Panc1 (cell line): ENCODE results near the gene MEGF8. TPM values are rescaled to one million over a fixed set of nuclear protein-coding genes. Genes with fewer than 3 reads are reported as not detected.

Experiments
- ATAC-seq: fragments of 200-7000 bp; cut with Tn5 transposase; 2 replicates; pipeline ENCODE4 v1.9.1; 2020; ENCODE audit warnings: mild to moderate bottlenecking, moderate library complexity
- BruUV-seq: library from RNA; stranded (reverse); fragments of 400-500 nt; replicated peaks from 2 replicates; lab custom pipeline; 2021; lab: Mats Ljungman, UMichigan
- CTCF ChIA-PET: fragments of 300-600 bp; sonication (Branson Sonifier 250); formaldehyde crosslinking; loops from one replicate; lab custom pipeline; 2022; ENCODE audit warnings: antibody characterized with exemption; lab: Charles Lee
- POLR2A ChIA-PET: fragments of 300-600 bp; sonication (Branson Sonifier 250); formaldehyde crosslinking; loops from one replicate; lab custom pipeline; 2022; ENCODE audit warnings: antibody characterized with exemption; lab: Charles Lee
- DNase-seq: peaks from one replicate; pipeline ENCODE4 v3.0.0-alpha.2; 2010; ENCODE audit warnings: low read depth, low spot score
- H3K27ac ChIP-seq: 2 replicates; pipeline ENCODE4 v1.5.1; 2011; ENCODE audit warnings: mild to moderate bottlenecking, low read length, inconsistent platforms
- H3K27me3 ChIP-seq: fragments of 200-500 bp; sonication (Bioruptor generic); 2 replicates; pipeline ENCODE4 v1.6.0; 2014; ENCODE audit warnings: low read length, inconsistent platforms; ENCODE audit not compliant: control insufficient read depth, insufficient read depth
- H3K36me3 ChIP-seq: fragments of 200-500 bp; sonication (Bioruptor generic); 2 replicates; pipeline ENCODE4 v1.5.1; 2014; ENCODE audit warnings: inconsistent platforms, mild to moderate bottlenecking, low read length, moderate library complexity; ENCODE audit not compliant: control insufficient read depth, insufficient read depth
- H3K4me1 ChIP-seq: 2 replicates; pipeline ENCODE4 v1.5.1; 2011; ENCODE audit warnings: inconsistent platforms, mild to moderate bottlenecking, low read length, moderate library complexity; ENCODE audit not compliant: control insufficient read depth, insufficient read depth
- H3K4me3 ChIP-seq, 2 experiments: 2 replicates each; pipeline ENCODE4 v1.5.1; 2011 to 2012; ENCODE audit warnings: low read depth in 2 of 2, low read length in 2 of 2, mild to moderate bottlenecking in 2 of 2, inconsistent platforms in 1 of 2, moderate library complexity in 1 of 2
- H3K9me3 ChIP-seq: fragments of 200-500 bp; sonication (Bioruptor generic); 2 replicates; pipeline ENCODE4 v1.5.1; 2014; ENCODE audit warnings: low read depth, mild to moderate bottlenecking, inconsistent platforms, low read length, moderate library complexity; ENCODE audit not compliant: control insufficient read depth, insufficient read depth
- POLR2AphosphoS5 ChIP-seq: IDR thresholded peaks from 2 replicates; pipeline ENCODE4 v1.6.1; 2012; ENCODE audit warnings: mild to moderate bottlenecking, low read depth, low read length, moderate library complexity
- SIN3A ChIP-seq: IDR thresholded peaks from 2 replicates; pipeline ENCODE4 v1.6.1; 2012; ENCODE audit warnings: low read depth, mild to moderate bottlenecking, low read length, moderate library complexity, borderline replicate concordance; ENCODE audit not compliant: insufficient read depth
- TCF7L2 ChIP-seq: IDR thresholded peaks from 2 replicates; pipeline ENCODE4 v1.6.1; 2011; ENCODE audit warnings: mild to moderate bottlenecking, low read depth, low read length, inconsistent platforms
- in situ Hi-C: cut with HindIII; loops from 2 replicates; pipeline ENCODE4 v1.10.0; 2016; ENCODE audit warnings: low sequenced_read_pairs, low pct_unique_long_range_greater_than_20kb
- intact Hi-C: fragments of 100-400 bp; cut with micrococcal nuclease; formaldehyde crosslinking; loops from one replicate; pipeline ENCODE4 v1.10.0; 2022; ENCODE audit not compliant: unreplicated experiment
- total RNA-seq: library from RNA; stranded (reverse); gene quantifications from one replicate; pipeline ENCODE4 v1.2.1, GENCODE V29; 2021; ENCODE audit not compliant: unreplicated experiment
- TF ChIP-seq, protein P1 (sequence below): fragments of 450-650 bp; IDR thresholded peaks from 2 replicates; pipeline ENCODE4 v1.5.1; 2017; ENCODE audit warnings: mild to moderate bottlenecking
- TF ChIP-seq, protein P2 (sequence below), 2 experiments: IDR thresholded peaks; 2 replicates each; pipeline ENCODE4 v1.6.1; 2011 to 2012; ENCODE audit warnings: low read depth in 2 of 2, control low read depth in 1 of 2, low read length in 1 of 2, mild to moderate bottlenecking in 1 of 2, moderate library complexity in 1 of 2; ENCODE audit not compliant: insufficient read depth in 1 of 2

MEGF8 gene
- total RNA-seq, 1 experiment from 2014 or later: 14.2 TPM

DNA sequence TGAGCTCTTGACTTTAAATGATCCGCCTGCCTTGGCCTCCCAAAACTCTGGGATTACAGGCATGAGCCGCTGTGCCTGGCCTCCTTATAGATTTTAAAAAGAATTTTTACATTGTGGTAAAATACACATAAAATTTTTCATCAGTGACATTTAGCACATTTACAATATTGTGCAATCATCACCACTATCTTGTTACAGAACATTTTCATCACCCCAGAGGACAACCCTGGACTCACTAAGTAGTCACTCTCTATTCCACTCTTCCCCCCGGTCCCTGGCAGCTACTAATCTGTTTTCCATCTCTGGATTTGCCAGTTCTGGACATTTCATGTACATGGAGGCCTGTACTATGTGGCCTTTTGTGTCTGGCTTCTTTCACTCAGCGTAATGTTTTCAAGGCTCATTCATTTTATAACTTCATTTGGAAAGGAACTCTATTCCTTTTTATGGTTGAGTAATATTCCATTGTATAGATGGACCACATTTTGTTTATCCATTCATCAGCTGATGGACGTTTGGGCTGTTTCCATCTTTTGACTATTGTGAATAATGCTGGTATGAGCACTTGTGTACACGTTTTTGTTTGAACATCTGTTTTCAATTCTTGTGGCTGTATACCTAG, 19.9 kb downstream of the MEGF8 start:
- TF ChIP-seq, protein P1, sequence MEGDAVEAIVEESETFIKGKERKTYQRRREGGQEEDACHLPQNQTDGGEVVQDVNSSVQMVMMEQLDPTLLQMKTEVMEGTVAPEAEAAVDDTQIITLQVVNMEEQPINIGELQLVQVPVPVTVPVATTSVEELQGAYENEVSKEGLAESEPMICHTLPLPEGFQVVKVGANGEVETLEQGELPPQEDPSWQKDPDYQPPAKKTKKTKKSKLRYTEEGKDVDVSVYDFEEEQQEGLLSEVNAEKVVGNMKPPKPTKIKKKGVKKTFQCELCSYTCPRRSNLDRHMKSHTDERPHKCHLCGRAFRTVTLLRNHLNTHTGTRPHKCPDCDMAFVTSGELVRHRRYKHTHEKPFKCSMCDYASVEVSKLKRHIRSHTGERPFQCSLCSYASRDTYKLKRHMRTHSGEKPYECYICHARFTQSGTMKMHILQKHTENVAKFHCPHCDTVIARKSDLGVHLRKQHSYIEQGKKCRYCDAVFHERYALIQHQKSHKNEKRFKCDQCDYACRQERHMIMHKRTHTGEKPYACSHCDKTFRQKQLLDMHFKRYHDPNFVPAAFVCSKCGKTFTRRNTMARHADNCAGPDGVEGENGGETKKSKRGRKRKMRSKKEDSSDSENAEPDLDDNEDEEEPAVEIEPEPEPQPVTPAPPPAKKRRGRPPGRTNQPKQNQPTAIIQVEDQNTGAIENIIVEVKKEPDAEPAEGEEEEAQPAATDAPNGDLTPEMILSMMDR: no peak
- TF ChIP-seq POLR2AphosphoS5: no peak
- no peak for TF ChIP-seq SIN3A
- TF ChIP-seq TCF7L2: no peak
- TF ChIP-seq, protein P2, sequence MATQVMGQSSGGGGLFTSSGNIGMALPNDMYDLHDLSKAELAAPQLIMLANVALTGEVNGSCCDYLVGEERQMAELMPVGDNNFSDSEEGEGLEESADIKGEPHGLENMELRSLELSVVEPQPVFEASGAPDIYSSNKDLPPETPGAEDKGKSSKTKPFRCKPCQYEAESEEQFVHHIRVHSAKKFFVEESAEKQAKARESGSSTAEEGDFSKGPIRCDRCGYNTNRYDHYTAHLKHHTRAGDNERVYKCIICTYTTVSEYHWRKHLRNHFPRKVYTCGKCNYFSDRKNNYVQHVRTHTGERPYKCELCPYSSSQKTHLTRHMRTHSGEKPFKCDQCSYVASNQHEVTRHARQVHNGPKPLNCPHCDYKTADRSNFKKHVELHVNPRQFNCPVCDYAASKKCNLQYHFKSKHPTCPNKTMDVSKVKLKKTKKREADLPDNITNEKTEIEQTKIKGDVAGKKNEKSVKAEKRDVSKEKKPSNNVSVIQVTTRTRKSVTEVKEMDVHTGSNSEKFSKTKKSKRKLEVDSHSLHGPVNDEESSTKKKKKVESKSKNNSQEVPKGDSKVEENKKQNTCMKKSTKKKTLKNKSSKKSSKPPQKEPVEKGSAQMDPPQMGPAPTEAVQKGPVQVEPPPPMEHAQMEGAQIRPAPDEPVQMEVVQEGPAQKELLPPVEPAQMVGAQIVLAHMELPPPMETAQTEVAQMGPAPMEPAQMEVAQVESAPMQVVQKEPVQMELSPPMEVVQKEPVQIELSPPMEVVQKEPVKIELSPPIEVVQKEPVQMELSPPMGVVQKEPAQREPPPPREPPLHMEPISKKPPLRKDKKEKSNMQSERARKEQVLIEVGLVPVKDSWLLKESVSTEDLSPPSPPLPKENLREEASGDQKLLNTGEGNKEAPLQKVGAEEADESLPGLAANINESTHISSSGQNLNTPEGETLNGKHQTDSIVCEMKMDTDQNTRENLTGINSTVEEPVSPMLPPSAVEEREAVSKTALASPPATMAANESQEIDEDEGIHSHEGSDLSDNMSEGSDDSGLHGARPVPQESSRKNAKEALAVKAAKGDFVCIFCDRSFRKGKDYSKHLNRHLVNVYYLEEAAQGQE (IDR thresholded peaks at IDR 0.05; ENCODE audit: insufficient read depth in 1 of 2, low read depth in 2 of 2, low read length in 1 of 2): no peak
- no TSS peak for BruUV-seq

DNA sequence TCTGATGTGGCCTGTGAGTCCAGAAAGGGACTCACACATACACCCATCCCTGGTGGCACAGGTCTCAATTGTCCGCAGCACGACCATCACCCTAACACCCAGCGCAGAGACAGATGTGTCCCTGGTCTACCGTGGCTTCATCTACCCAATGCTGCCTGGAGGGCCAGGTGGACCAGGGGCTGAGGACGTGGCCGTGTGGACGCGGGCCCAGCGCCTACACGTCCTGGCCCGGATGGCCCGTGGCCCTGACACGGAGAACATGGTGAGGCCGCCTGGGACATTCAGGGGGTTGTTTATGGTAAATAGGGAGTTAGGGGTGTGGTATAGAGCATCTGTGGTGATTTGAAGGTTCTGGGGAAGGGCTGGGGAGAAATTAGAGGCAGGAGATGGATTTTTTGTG, 22.8 kb downstream of the MEGF8 start:
- intact Hi-C loops: no loop called here
- H3K4me1 ChIP-seq: no peaks in the 10 kb centered on the region
- no peaks in the 10 kb centered on the region for H3K9me3 ChIP-seq
- in situ Hi-C loops: no loop called here
- no peak for ATAC-seq
- no TSS peak for BruUV-seq
- ChIA-PET CTCF (no interaction called here), POLR2A (no interaction called here)
- H3K27me3 ChIP-seq: no peaks in the 10 kb centered on the region
- H3K4me3 ChIP-seq: no peak overlapping the region
- TF ChIP-seq SIN3A (no peak), TCF7L2 (no peak), POLR2AphosphoS5 (no peak)
- TF ChIP-seq, protein P1: no peak
- TF ChIP-seq, protein P2 (IDR thresholded peaks at IDR 0.05; ENCODE audit: insufficient read depth in 1 of 2, low read depth in 2 of 2, low read length in 1 of 2): no peak
- no peaks in the 10 kb centered on the region for H3K36me3 ChIP-seq
- H3K27ac ChIP-seq: no peak overlapping the region
- DNase-seq: no peak

More for the DNA sequence above, 19.9 kb downstream of the MEGF8 start:
- Histone ChIP-seq H3K27ac (no peak overlapping the region), H3K4me3 (no peak overlapping the region), H3K27me3 (no peaks in the 10 kb centered on the region), H3K4me1 (no peaks in the 10 kb centered on the region), H3K9me3 (no peaks in the 10 kb centered on the region), H3K36me3 (no peaks in the 10 kb centered on the region)
- ChIA-PET POLR2A (no interaction called here), CTCF (no interaction called here)
- ATAC-seq: no peak
- DNase-seq: no peak
- in situ Hi-C loops: no loop called here
- intact Hi-C loops: no loop called here
